DND-41 (cell line): ENCODE results near the gene PABPN1L.

ENCODE experiments used
- CTCF ChIP-seq: IDR thresholded peaks from 2 replicates; pipeline ENCODE4 v1.5.1; 2012; ENCODE audit warnings: borderline replicate concordance, low read length, moderate library complexity, mild to moderate bottlenecking; ENCODE audit not compliant: poor library complexity, severe bottlenecking; ENCODE audit errors: extremely low read depth
- EZH2 ChIP-seq: IDR thresholded peaks from 3 replicates; pipeline ENCODE4 v1.6.1; 2012; ENCODE audit warnings: borderline replicate concordance, low read depth, mild to moderate bottlenecking, moderate library complexity, low read length, inconsistent platforms; ENCODE audit not compliant: severe bottlenecking

- TF ChIP-seq CTCF (no peak), EZH2 (no peak)
Observed at GRCh38 chr16:88850531-88851199, 15.8 kb downstream of the PABPN1L start.
